ENCODE measurements around the gene NLRP5.
A peak's percentile ranks its signal among the peaks of the same experiment; 100 is the strongest.

NLRP5 gene

DNA sequence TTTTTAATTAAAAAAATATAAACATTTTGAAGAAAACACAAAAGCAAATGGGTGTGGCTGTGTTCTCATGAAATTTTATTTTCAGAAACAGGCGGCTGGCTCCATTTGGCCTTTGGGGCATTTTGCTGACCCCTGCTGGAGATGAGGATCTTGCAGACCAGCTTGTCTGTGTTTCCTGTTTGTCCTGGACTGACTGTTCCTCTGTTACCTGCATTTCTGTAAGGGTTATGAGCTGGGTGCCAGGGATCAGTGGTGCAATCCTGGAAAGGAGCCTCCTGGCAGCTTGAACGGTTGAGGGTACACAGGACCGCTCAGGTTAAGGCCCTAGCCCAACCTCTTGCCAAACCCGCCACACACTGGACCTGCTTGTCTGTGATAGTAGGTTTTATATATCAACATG is 84.6 kb downstream of the NLRP5 start:
- Histone ChIP-seq H3K79me2 (ENCODE audit: control insufficient read depth, insufficient read depth, low read length, unreplicated experiment) (no peaks in the 10 kb centered on the region), H2AFZ (ENCODE audit: low read length, unreplicated experiment) (no peak overlapping the region), H3K27me3 (ENCODE audit: insufficient read depth, low read length) (no peaks in the 10 kb centered on the region), H3K4me1 (ENCODE audit: control insufficient read depth, insufficient read depth, low read length, unreplicated experiment) (no peaks in the 10 kb centered on the region), H3K27ac (ENCODE audit: low read depth, low read length) (no peak overlapping the region), H3K4me3 (ENCODE audit: low read depth, low read length) (no peak overlapping the region), H3K36me3 (ENCODE audit: insufficient read depth, low read length) (no peaks in the 10 kb centered on the region)

DNA sequence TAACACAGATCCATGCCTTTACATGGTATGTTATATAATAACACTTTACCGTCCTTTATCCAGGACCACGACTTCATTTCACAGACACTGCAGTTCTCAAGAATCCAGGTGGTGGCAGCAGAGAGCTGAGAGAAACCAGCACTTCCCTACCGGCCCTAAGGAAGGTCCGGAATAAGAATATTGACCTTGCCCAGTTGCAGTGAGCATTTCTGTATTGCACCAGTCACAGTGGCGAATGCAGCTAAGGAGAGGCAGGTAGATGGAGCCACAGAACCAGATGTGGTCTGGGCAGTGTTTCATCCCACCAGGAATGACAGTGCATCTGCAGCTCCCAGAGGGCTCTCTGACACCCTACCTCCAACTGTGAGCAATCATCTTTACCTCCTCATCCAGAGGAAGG is 89.9 kb downstream of the NLRP5 start:
- Histone ChIP-seq H2AFZ (ENCODE audit: low read length, unreplicated experiment) (no peak overlapping the region), H3K27ac (ENCODE audit: low read depth, low read length) (no peak overlapping the region), H3K4me1 (ENCODE audit: control insufficient read depth, insufficient read depth, low read length, unreplicated experiment) (no peaks in the 10 kb centered on the region), H3K4me3 (ENCODE audit: low read depth, low read length) (no peak overlapping the region), H3K79me2 (ENCODE audit: control insufficient read depth, insufficient read depth, low read length, unreplicated experiment) (no peaks in the 10 kb centered on the region), H3K27me3 (ENCODE audit: insufficient read depth, low read length) (no peaks in the 10 kb centered on the region), H3K36me3 (ENCODE audit: insufficient read depth, low read length) (no peaks in the 10 kb centered on the region)

DNA sequence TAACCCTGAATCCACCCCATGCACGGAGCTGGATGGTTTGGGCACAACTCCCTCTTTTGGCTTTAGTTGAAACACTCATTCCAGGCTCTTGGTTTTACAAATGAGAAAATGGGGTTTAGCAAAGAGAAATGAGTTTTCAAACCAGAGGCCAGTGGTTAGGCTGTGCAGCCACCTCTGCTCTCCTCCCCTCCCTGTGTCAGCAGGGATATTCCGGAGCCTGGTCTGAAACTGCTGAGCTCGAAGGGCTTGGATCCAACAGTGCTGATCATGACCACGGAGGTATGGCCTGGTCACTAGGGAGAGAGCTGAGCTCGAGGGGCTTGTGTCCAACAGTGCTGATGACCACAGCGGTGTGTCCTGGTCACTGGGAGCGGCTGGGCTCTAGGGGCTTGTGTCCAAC is 93.0 kb downstream of the NLRP5 start:
- Histone ChIP-seq H3K4me1 (ENCODE audit: control insufficient read depth, insufficient read depth, low read length, unreplicated experiment) (no peaks in the 10 kb centered on the region), H3K27ac (ENCODE audit: low read depth, low read length) (no peak overlapping the region), H3K36me3 (ENCODE audit: insufficient read depth, low read length) (no peaks in the 10 kb centered on the region), H3K4me3 (ENCODE audit: low read depth, low read length) (no peak overlapping the region), H3K79me2 (ENCODE audit: control insufficient read depth, insufficient read depth, low read length, unreplicated experiment) (no peaks in the 10 kb centered on the region), H3K27me3 (ENCODE audit: insufficient read depth, low read length) (no peaks in the 10 kb centered on the region), H2AFZ (ENCODE audit: low read length, unreplicated experiment) (no peak overlapping the region)

DNA sequence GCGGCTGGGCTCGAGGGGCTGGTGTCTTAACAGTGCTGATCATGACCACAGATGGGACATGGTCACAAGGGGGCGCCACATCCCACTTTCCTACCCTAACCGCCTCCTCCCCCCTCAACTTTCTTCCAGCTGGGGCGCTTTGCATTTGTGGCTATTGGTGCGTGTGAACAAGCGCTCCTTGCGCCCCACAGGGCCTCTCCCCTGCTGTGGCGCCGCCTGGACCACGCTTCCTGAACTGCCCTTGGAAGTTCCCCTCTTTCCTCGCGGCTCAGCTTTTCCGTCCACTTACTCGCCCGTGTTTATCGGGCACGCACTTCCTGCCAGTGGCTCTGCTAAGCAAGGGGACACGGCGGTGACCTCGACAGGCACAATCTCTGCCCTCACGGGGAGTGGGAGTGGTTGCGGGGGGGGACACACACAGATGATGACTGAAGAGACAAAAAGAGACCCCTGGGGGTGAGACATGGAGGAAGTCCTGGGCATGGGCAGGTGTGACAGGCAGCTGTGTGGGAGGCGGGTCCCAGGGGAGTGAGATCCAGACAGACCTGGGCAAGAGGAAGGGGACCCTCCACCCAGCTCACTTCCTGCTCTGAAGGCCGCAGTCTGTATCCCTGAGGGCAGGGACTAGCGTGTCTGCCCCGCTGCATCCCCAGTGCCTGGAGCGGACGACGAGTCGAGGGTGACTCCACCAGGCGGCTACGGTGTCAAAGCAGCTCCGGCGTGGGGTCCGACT is 94.3 kb downstream of the NLRP5 start:
- Histone ChIP-seq H3K27ac (ENCODE audit: low read depth, low read length) (no peak overlapping the region), H3K27me3 (ENCODE audit: insufficient read depth, low read length) (no peaks in the 10 kb centered on the region)

DNA sequence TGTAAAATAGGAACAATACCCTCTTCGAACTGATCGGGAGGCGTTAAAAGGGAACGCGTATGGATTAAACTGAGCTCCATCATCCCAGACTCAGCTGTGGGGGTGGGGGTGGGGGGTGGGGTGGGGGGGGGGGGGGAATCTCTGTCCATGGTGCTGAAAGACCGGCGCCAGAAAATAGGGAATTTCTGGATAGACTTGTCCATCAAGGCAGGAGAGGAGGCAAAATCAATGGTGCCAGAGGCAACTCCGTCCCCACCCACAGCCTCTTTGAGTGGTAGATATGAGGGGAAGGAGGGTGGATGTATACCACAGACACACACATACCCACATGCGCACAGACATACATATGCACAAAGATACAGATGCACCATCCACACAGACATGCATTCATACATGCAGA is 97.1 kb downstream of the NLRP5 start:
- Histone ChIP-seq H2AFZ (ENCODE audit: low read length, unreplicated experiment) (no peak overlapping the region), H3K36me3 (ENCODE audit: insufficient read depth, low read length) (no peaks in the 10 kb centered on the region), H3K4me1 (ENCODE audit: control insufficient read depth, insufficient read depth, low read length, unreplicated experiment) (no peaks in the 10 kb centered on the region), H3K79me2 (ENCODE audit: control insufficient read depth, insufficient read depth, low read length, unreplicated experiment) (no peaks in the 10 kb centered on the region), H3K27ac (ENCODE audit: low read depth, low read length) (no peak overlapping the region), H3K4me3 (ENCODE audit: low read depth, low read length) (no peak overlapping the region), H3K27me3 (ENCODE audit: insufficient read depth, low read length) (no peaks in the 10 kb centered on the region)

More for the DNA sequence above, 94.3 kb downstream of the NLRP5 start:
- Histone ChIP-seq H3K36me3 (ENCODE audit: insufficient read depth, low read length) (no peaks in the 10 kb centered on the region), H3K4me1 (ENCODE audit: control insufficient read depth, insufficient read depth, low read length, unreplicated experiment) (no peaks in the 10 kb centered on the region), H2AFZ (ENCODE audit: low read length, unreplicated experiment) (no peak overlapping the region), H3K4me3 (ENCODE audit: low read depth, low read length) (peak overlapping the region; percentile 69), H3K79me2 (ENCODE audit: control insufficient read depth, insufficient read depth, low read length, unreplicated experiment) (no peaks in the 10 kb centered on the region)

DNA sequence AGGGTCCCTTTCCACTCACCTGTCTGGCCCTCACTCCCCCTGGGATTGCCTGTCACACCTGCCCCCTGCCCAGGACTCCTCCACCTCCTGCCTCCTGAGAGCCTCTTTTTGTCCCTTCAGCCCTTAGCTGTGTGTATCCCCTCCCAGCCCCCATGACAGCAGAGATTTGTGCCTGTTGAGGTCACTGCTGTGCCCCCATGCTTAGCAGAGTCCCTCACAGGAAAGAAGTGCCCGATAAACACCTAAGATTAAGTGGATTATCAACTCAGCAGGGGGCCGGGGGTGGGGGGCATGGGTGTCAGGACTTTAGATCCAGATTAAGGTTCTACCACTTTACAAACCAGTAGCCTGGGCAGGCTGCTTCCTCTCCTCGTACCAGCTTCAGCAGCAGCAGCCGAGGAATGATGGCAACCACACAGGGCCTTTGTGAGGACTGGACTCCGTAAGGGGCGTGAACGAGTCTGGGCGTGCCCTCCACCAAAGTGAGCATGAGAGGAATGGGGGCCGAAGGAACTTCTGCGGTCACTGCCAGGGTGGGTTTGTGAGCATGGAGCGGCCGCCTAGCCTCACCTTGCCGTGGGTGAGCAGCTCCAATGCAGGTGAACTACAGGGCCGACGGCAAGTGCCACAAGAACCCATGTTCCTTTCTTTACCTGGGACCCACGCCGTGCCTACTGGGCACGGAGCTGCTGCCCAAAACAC is 98.4 kb downstream of the NLRP5 start:
- Histone ChIP-seq H3K36me3 (ENCODE audit: insufficient read depth, low read length) (no peaks in the 10 kb centered on the region), H3K4me3 (ENCODE audit: low read depth, low read length) (no peak overlapping the region), H3K4me1 (ENCODE audit: control insufficient read depth, insufficient read depth, low read length, unreplicated experiment) (no peaks in the 10 kb centered on the region), H3K27ac (ENCODE audit: low read depth, low read length) (no peak overlapping the region), H3K27me3 (ENCODE audit: insufficient read depth, low read length) (no peaks in the 10 kb centered on the region), H2AFZ (ENCODE audit: low read length, unreplicated experiment) (no peak overlapping the region), H3K79me2 (ENCODE audit: control insufficient read depth, insufficient read depth, low read length, unreplicated experiment) (peaks cover 7% of the 10 kb centered on the region)

DNA sequence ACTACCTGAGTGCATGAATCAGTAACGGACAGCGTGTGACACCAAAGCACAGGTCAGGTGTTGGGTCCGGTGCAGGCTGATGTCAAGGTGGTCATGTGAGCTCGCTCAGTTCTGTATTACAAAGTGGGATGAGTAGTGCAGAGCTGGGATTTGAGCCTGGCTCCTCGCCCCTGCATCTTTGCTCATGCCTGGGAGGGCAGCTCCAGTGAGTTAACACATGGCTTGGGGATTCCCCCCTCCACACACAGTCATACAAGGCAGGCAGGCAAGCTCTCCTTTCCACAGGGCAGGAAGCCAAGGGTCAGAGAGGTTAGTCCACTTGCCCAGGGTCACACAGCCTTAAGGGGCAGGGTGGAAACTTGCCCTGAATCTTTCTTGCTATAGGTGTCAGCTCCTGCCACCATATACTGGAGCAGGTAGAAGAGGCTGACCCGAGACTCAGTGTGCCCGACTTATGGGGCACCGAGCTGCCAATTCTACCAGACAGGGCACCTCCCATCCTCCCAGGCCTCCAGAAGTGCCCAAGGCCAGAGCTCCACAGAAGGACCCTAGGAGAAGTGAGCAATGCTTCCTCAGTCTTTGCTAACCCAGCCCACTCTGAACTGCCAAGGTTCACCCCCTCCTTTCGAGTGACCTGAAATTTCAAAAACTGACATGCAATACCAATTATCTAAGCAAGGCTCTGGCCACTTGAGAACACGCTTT is 99.1 kb downstream of the NLRP5 start:
- Histone ChIP-seq H2AFZ (ENCODE audit: low read length, unreplicated experiment) (no peak overlapping the region), H3K79me2 (ENCODE audit: control insufficient read depth, insufficient read depth, low read length, unreplicated experiment) (peaks cover 7% of the 10 kb centered on the region), H3K4me3 (ENCODE audit: low read depth, low read length) (no peak overlapping the region), H3K27ac (ENCODE audit: low read depth, low read length) (no peak overlapping the region), H3K36me3 (ENCODE audit: insufficient read depth, low read length) (no peaks in the 10 kb centered on the region), H3K27me3 (ENCODE audit: insufficient read depth, low read length) (no peaks in the 10 kb centered on the region), H3K4me1 (ENCODE audit: control insufficient read depth, insufficient read depth, low read length, unreplicated experiment) (no peaks in the 10 kb centered on the region)

DNA sequence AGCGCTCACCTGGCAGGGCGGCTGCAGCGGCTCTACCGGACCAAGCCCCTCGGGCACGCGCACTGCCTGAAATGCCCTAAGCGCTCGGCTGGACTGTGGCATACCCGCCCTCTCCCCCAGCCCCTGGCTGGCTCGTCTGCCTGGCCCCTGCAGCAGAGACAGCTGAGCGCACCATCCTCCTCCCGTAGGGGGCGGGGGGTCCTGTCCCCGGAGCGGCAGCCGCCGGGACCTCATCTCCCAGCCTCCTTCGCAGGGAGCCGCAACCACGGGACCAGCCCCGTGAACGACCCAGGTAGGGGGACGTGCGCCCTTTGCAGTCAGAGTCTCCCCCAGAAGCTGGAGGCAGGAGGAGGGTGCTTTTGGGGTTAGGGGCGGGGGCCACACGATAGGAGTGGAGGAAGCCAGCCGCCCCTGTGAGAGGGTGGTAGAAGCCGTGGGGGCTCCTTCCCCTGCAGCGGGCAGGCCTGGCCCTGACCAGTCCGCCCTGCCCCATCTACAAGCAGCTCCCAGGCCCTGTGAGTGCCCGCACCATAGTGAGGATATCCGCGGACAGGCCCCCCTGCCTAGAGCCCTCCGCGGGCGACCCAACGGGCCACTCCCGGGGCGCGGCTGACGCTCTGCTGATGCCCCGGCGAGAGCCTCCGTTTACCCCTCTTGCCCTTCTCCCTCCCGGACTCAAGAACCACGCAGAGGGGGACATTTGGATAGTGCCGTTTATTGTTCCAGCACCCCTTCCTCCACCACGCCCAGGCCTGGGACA is 100.3 kb downstream of the NLRP5 start:
- no peak overlapping the region for H3K27ac ChIP-seq (ENCODE audit: low read depth, low read length)
- H2AFZ ChIP-seq (ENCODE audit: low read length, unreplicated experiment), result no peak overlapping the region
- no peak overlapping the region for H3K4me3 ChIP-seq (ENCODE audit: low read depth, low read length)
- no peaks in the 10 kb centered on the region for H3K36me3 ChIP-seq (ENCODE audit: insufficient read depth, low read length)
- no peaks in the 10 kb centered on the region for H3K27me3 ChIP-seq (ENCODE audit: insufficient read depth, low read length)
- peaks cover 12% of the 10 kb centered on the region for H3K79me2 ChIP-seq (ENCODE audit: control insufficient read depth, insufficient read depth, low read length, unreplicated experiment)
- peaks cover 6% of the 10 kb centered on the region for H3K4me1 ChIP-seq (ENCODE audit: control insufficient read depth, insufficient read depth, low read length, unreplicated experiment)

DNA sequence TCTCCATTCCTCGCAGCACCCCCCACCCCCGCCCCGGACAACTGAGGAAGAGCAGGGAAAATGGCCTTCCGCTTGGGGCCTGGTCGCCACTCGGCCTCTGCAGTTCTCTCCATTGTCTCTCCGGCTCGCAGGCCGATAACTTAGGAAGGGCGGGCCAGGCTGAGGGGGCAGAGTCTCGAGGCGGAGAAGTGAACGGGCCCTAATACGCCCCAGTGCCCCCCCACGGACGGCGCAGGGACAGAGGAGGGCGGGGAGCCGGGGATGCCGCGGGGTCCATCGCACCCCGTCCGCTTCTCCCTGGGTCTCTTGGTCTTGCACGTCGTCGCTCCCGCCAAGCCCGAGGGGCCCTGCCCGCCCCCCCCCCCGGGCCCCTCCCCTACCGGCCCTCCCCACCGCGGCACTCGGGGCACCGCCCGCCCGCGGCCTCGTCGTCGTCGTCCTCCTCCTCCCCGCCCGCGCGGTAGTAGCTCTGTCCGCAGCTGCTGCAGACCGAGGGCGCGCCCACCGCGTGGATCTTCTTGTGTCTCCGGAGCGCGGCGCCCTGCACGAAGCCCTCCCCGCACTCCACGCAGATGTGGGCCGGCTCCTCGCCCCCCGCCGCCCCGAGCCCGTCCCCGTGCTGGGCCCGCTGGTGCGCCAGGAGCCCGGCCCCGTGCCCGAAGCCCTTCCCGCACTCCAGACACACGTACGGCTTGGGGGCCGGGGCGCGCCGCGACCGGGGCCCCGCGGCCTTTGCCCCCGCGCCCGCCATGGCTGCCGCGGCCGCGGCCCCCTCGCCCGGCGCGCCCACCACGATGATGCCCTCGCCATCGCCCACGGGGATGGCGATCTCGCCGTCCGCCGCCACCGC is 101.3 kb downstream of the NLRP5 start:
- Histone ChIP-seq H3K27me3 (ENCODE audit: insufficient read depth, low read length) (no peaks in the 10 kb centered on the region), H2AFZ (ENCODE audit: low read length, unreplicated experiment) (no peak overlapping the region), H3K36me3 (ENCODE audit: insufficient read depth, low read length) (no peaks in the 10 kb centered on the region), H3K27ac (ENCODE audit: low read depth, low read length) (no peak overlapping the region), H3K4me3 (ENCODE audit: low read depth, low read length) (no peak overlapping the region), H3K4me1 (ENCODE audit: control insufficient read depth, insufficient read depth, low read length, unreplicated experiment) (peaks cover 6% of the 10 kb centered on the region), H3K79me2 (ENCODE audit: control insufficient read depth, insufficient read depth, low read length, unreplicated experiment) (peaks cover 18% of the 10 kb centered on the region)
